Measurements from ENCODE around the gene TMEM184A.

Gene TMEM184A

DNA sequence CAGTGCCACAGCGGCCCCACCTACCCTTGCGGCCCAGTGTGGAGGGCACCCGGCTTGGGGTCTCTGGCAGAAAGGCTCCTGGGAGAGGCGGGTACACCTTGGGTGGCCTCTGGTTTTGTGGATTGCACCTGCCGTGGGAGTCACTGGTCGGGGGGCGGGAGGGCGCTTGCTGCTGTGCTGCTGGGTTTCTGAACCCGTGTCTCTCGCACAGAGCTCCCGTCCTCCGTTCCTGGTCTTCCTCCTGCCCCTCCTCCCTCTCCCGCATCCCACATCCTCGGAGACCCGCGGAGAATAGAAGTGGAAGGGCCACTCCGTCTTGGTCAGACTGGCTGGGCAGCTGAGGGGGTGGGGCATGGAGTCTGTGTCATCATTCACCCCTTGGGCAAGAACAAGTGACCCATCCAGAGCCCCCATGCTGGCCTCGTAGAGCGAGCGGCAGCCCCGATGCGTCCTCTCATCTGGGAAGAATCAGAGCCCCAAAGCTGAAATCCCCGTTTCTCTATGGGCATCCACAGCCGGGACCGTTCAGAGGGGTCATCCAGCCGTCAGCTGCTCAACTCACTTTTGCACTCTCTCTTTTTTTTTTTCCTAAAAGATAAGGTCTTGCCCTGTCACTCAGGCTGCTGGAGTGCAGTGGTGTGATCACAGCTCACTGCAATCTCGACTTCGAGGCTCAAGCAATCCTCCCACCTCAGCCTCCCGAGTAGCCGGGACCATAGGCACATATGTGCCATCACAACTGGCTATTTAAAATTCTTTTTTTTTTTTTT lies 21.5 kb downstream of the TMEM184A start:
- no peak overlapping the region for H3K4me3 ChIP-seq (replicated peaks; ENCODE audit: low read depth, low read length)
- no peak for DNase-seq (ENCODE audit: low read depth)
- TF ChIP-seq, protein P1, sequence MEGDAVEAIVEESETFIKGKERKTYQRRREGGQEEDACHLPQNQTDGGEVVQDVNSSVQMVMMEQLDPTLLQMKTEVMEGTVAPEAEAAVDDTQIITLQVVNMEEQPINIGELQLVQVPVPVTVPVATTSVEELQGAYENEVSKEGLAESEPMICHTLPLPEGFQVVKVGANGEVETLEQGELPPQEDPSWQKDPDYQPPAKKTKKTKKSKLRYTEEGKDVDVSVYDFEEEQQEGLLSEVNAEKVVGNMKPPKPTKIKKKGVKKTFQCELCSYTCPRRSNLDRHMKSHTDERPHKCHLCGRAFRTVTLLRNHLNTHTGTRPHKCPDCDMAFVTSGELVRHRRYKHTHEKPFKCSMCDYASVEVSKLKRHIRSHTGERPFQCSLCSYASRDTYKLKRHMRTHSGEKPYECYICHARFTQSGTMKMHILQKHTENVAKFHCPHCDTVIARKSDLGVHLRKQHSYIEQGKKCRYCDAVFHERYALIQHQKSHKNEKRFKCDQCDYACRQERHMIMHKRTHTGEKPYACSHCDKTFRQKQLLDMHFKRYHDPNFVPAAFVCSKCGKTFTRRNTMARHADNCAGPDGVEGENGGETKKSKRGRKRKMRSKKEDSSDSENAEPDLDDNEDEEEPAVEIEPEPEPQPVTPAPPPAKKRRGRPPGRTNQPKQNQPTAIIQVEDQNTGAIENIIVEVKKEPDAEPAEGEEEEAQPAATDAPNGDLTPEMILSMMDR (IDR thresholded peaks at IDR 0.05; ENCODE audit: low read length, missing control alignments), result no peak

DNA sequence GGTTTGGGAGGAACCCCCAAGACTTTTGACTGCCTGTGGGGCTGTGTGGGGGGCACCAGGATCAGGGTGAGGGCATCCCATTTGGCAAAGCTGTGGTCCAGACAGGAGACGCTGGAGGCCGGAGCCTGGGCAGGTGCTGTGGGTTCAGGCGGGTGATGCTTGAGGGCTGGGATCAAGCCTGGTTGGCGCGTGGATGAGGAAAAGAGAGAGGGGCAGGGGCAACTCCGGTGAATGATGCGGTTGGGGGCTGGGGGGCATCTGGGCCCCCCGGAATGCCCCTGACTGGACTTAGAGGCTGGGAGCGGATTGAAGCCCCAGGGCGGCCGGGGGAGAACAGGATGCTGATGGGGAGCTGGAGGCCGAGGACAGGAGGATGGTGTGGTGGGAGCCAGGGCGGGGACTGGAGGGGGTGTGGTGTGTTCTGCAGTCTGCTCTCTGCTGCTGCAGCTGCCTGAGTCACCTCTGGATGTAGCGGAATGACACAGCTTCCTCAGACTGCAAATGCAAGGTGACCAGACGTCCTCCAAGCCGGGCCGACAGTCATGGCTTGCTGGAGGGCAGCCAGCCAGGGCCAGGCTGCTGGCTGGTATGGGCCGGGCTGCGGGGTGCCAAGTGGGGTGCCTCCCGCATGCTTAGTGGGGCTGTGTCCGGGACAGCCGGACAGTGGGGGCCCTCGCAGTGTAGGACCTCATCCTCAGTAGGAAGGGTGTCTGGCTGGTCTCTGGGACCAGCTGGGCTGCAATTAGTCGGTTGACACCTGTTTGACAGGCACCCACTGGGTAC lies 22.3 kb downstream of the TMEM184A start:
- peak; percentile 79 for DNase-seq (ENCODE audit: low read depth)
- H3K4me3 ChIP-seq (replicated peaks; ENCODE audit: low read depth, low read length), result peak overlapping the region; percentile 68
- TF ChIP-seq, protein P1 (IDR thresholded peaks at IDR 0.05; ENCODE audit: low read length, missing control alignments), result no peak

DNA sequence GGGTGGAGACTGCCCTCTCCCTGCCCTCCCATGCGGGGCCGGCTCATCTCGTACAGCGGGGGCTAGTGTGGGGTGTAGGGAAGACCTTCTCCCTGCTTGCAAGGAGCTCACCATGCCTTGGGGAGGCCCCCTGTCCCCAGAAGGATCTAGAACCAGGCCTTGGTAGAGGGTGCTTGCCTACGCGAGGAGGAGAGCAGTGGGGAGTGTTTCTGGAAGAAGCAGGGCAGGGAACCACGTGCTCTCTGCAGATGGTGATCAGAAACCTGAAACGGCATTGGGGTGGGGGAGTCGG lies 22.8 kb downstream of the TMEM184A start:
- TF ChIP-seq, protein P1 (IDR thresholded peaks at IDR 0.05; ENCODE audit: low read length, missing control alignments), result no peak
- H3K4me3 ChIP-seq (replicated peaks; ENCODE audit: low read depth, low read length), result peak overlapping the region; percentile 68
- DNase-seq (ENCODE audit: low read depth), result no peak

DNA sequence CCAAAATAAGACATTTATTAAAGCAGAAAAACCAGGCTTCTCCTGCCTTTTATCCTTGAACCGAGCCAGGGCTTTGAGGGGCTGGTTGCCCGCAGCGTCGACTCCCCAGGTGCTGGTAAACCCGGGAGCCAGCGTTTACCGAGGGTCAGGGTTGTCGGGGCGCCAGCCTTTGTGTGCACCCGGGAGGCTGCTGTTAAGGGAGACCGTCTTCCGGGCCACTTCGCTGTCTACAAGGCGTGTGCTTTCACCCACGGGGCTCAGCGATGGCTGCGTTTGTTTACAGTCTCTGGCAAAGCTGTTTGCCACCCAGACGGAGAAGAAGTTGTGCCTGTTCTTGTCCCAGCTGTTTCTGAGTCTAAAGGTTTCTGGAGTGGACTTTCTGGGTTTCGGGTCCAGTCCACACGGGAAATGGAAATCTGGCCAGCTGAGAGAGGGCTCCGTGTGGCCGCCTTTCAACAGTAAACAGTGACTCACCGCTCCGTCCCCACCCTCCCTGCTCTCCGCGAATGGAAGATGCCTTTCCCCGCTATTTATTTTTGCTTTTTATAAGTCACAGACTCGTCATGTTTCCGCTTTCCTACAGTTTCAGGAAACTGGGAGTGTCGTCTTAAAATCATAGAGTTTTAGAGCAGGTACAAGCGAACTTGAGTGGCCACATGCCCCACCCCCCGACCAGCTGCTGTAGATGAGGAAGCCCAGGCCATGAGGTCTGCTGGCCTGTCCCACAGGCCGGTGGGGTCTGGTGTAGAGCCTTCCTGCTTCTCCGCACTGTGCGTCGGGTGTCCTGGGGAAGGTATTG lies 23.4 kb downstream of the TMEM184A start:
- TF ChIP-seq, protein P1 (IDR thresholded peaks at IDR 0.05; ENCODE audit: low read length, missing control alignments), result no peak
- DNase-seq (ENCODE audit: low read depth), result peak; percentile 94
- peak overlapping the region; percentile 68 for H3K4me3 ChIP-seq (replicated peaks; ENCODE audit: low read depth, low read length)

DNA sequence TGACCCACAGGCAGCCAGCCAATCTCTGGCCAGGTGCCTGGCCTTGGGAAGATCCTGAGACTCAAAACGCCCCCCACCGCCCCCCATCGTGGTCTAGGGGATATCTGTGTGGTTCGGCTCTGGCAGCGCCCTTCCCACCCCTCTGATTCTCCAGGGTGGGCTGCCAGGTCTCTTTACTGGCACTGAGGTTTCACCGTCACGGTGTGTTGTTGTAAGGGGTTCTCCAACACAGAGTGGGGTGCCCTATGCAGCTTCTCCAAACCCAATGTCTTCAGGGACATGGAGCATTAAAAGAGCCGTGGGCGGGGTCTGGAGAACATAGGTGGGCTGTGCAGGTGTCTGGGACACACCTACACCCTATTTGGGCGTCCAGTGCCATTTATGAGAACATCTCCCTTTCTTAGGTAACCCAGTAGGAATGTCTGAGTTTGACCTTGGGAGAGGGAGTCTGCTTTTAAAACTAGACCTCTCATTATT lies 24.0 kb downstream of the TMEM184A start:
- TF ChIP-seq, protein P1 (IDR thresholded peaks at IDR 0.05; ENCODE audit: low read length, missing control alignments), result no peak
- H3K4me3 ChIP-seq (replicated peaks; ENCODE audit: low read depth, low read length), result peak overlapping the region; percentile 68
- peak; percentile 28 for DNase-seq (ENCODE audit: low read depth)

DNA sequence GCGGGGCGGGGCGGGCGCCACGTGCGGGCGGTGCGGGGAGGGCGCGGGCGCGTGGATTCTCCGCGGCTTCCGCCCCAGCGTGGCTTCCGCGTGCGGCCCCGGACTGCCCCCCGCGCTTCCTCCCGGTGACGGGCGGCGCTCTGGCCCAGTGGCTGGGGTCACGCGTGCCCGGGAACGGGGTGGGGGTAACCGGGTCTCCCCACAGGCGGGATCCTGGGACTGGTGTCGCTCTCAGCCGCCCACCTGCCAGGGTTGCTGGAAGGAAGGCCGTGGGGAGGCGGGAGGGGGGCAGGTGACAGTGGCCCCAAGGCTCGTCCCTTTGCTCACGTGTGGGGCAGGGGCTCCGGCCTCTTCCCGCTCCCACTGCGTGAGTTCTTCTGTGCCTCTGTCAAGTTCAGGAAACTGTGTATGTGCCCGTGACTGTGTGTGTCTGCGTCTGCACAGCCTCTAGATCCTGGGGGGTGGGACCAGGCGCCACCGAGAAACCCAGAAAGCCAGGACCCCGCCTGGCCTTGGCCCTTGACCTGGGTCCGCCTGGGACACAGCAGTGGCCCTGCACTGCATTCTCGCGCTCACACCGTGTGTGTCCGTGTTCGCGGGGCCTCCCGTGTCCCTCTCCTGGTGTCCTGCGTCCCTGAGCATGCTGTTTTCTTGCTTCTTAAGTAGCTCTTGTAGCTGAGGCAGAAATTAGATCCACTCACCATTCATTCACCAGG lies 24.6 kb downstream of the TMEM184A start:
- TF ChIP-seq, protein P1 (IDR thresholded peaks at IDR 0.05; ENCODE audit: low read length, missing control alignments), result no peak
- H3K4me3 ChIP-seq (replicated peaks; ENCODE audit: low read depth, low read length), result peak overlapping the region; percentile 68
- peak; percentile 44 for DNase-seq (ENCODE audit: low read depth)
